Suprapubic skin (tissue), 4 donors: ENCODE measurements around the gene SOX11. TPM values are rescaled to one million over a fixed set of nuclear protein-coding genes. Genes with fewer than 3 reads are reported as not detected.

Experiments used
- DNase-seq, 2 donors: peaks; one replicate each; pipeline ENCODE4 v3.0.0-alpha.2; 2019; ENCODE audit warnings: low spot score in 2 of 2
- H3K27ac ChIP-seq: fragments of 200-600 bp; sonication (generic); one replicate; pipeline ENCODE4 v1.5.1; 2019
- H3K27me3 ChIP-seq: fragments of 200-600 bp; sonication (generic); one replicate; pipeline ENCODE4 v1.5.1; 2019
- H3K36me3 ChIP-seq: fragments of 200-600 bp; sonication (generic); one replicate; pipeline ENCODE4 v1.5.1; 2019
- H3K4me1 ChIP-seq: fragments of 200-600 bp; sonication (generic); one replicate; pipeline ENCODE4 v1.5.1; 2019
- H3K4me3 ChIP-seq: fragments of 200-600 bp; sonication (generic); one replicate; pipeline ENCODE4 v1.5.1; 2019; ENCODE audit warnings: mild to moderate bottlenecking
- H3K9me3 ChIP-seq: fragments of 200-600 bp; sonication (generic); one replicate; pipeline ENCODE4 v1.5.1; 2019
- CTCF ChIP-seq, 2 donors: fragments of 200-600 bp in 1 of 2; fragments of 450-650 bp in 1 of 2; sonication (generic) in 1 of 2; IDR thresholded peaks; one replicate each; pipeline ENCODE4 v1.5.1; 2016 to 2019; ENCODE audit warnings: antibody characterized with exemption in 2 of 2, mild to moderate bottlenecking in 1 of 2, moderate library complexity in 1 of 2
- EP300 ChIP-seq: sonication (generic); formaldehyde crosslinking; IDR thresholded peaks from one replicate; pipeline ENCODE4 v1.6.1; 2017; ENCODE audit warnings: antibody characterized with exemption
- POLR2A ChIP-seq, 2 donors: fragments of 450-650 bp; IDR thresholded peaks; one replicate each; pipeline ENCODE4 v1.6.1; 2017; ENCODE audit warnings: antibody characterized with exemption in 2 of 2, mild to moderate bottlenecking in 2 of 2, moderate library complexity in 2 of 2
- POLR2AphosphoS5 ChIP-seq, 3 donors: sonication (generic); formaldehyde crosslinking; IDR thresholded peaks; one replicate each; pipeline ENCODE4 v1.6.1; 2017; ENCODE audit warnings: antibody characterized with exemption in 3 of 3
- WGBS: methylation state at CpG from one replicate; pipeline ENCODE4 v1.1.5; 2018; 5-methylcytosine and 5-hydroxymethylcytosine counted together
- total RNA-seq, 4 donors: library from RNA; depleted of rRNA; stranded (reverse); fragments of >200 nt; gene quantifications; one replicate each; pipeline ENCODE4 v1.1.0, GENCODE V29; 2016

The SOX11 gene
- total RNA-seq, 4 donors from 2014 or later: 0.05 TPM; not detected in 3

GRCh38 chr2:5673145-5674025, 18.8 kb upstream of the SOX11 start:
- 22% methylated on average over 17 of the region's 58 CpGs for WGBS
- no peak for DNase-seq
- H3K27ac ChIP-seq: no peak overlapping the region
- no peaks in the 10 kb centered on the region for H3K36me3 ChIP-seq
- H3K9me3 ChIP-seq: no peaks in the 10 kb centered on the region
- TF ChIP-seq POLR2A (IDR thresholded peaks at IDR 0.05): no peak
- no peak for TF ChIP-seq CTCF (IDR thresholded peaks at IDR 0.05)
- no peak for TF ChIP-seq EP300
- TF ChIP-seq POLR2AphosphoS5 (IDR thresholded peaks at IDR 0.05): no peak
- H3K4me3 ChIP-seq: no peak overlapping the region
- peaks cover 27% of the 10 kb centered on the region for H3K27me3 ChIP-seq
- peaks cover 7% of the 10 kb centered on the region for H3K4me1 ChIP-seq

- WGBS: 7% methylated on average over 2 of the region's 2 CpGs
- Histone ChIP-seq H3K36me3 (no peaks in the 10 kb centered on the region), H3K27ac (no peak overlapping the region), H3K9me3 (no peaks in the 10 kb centered on the region), H3K27me3 (peaks cover 27% of the 10 kb centered on the region), H3K4me1 (peaks cover 7% of the 10 kb centered on the region), H3K4me3 (no peak overlapping the region)
- DNase-seq: no peak
- TF ChIP-seq CTCF (IDR thresholded peaks at IDR 0.05) (no peak), POLR2AphosphoS5 (IDR thresholded peaks at IDR 0.05) (no peak), EP300 (no peak), POLR2A (IDR thresholded peaks at IDR 0.05) (no peak)
Observed at GRCh38 chr2:5674026-5674340, 18.2 kb upstream of the SOX11 start.

- peaks cover 7% of the 10 kb centered on the region for H3K4me1 ChIP-seq
- no peaks in the 10 kb centered on the region for H3K36me3 ChIP-seq
- H3K27me3 ChIP-seq: peaks cover 26% of the 10 kb centered on the region
- H3K9me3 ChIP-seq: no peaks in the 10 kb centered on the region
- WGBS: 77% methylated on average over 2 of the region's 2 CpGs
- H3K4me3 ChIP-seq: no peak overlapping the region
- no peak for TF ChIP-seq EP300
- no peak for TF ChIP-seq CTCF (IDR thresholded peaks at IDR 0.05)
- TF ChIP-seq POLR2A (IDR thresholded peaks at IDR 0.05): no peak
- no peak for TF ChIP-seq POLR2AphosphoS5 (IDR thresholded peaks at IDR 0.05)
- H3K27ac ChIP-seq: no peak overlapping the region
- no peak for DNase-seq
Observed at GRCh38 chr2:5677133-5677532, 15.1 kb upstream of the SOX11 start.

GRCh38 chr2:5683471-5683870, 8.7 kb upstream of the SOX11 start:
- 85% methylated on average over 6 of the region's 6 CpGs for WGBS
- no peaks in the 10 kb centered on the region for H3K36me3 ChIP-seq
- H3K27ac ChIP-seq: no peak overlapping the region
- DNase-seq: no peak
- no peak overlapping the region for H3K4me3 ChIP-seq
- no peak for TF ChIP-seq POLR2AphosphoS5 (IDR thresholded peaks at IDR 0.05)
- TF ChIP-seq EP300: no peak
- no peak for TF ChIP-seq POLR2A (IDR thresholded peaks at IDR 0.05)
- no peak for TF ChIP-seq CTCF (IDR thresholded peaks at IDR 0.05)
- H3K9me3 ChIP-seq: no peaks in the 10 kb centered on the region
- no peaks in the 10 kb centered on the region for H3K4me1 ChIP-seq
- peaks cover 20% of the 10 kb centered on the region for H3K27me3 ChIP-seq

GRCh38 chr2:5685225-5685624, 7.0 kb upstream of the SOX11 start:
- 76% methylated on average over 9 of the region's 9 CpGs for WGBS

More at GRCh38 chr2:5685225-5685624, 7.0 kb upstream of the SOX11 start:
- DNase-seq: no peak
- H3K27ac ChIP-seq: no peak overlapping the region
- H3K9me3 ChIP-seq: no peaks in the 10 kb centered on the region
- no peak overlapping the region for H3K4me3 ChIP-seq
- no peaks in the 10 kb centered on the region for H3K4me1 ChIP-seq
- H3K36me3 ChIP-seq: no peaks in the 10 kb centered on the region
- no peak for TF ChIP-seq POLR2A (IDR thresholded peaks at IDR 0.05)
- TF ChIP-seq EP300: no peak
- no peak for TF ChIP-seq POLR2AphosphoS5 (IDR thresholded peaks at IDR 0.05)
- no peak for TF ChIP-seq CTCF (IDR thresholded peaks at IDR 0.05)
- peaks cover 18% of the 10 kb centered on the region for H3K27me3 ChIP-seq
